Activated T-cell treated with anti-CD3 and anti-CD28 coated beads, Interleukin-2, amount 50 U/mL, for 4 hours (primary cell): ENCODE results near the gene SLC9A7. TPM values are rescaled to one million over a fixed set of nuclear protein-coding genes. Genes with fewer than 3 reads are reported as not detected.

Source experiments
- ATAC-seq, 2 donors: fragments of 200-7000 bp; cut with Tn5 transposase; one replicate each; pipeline ENCODE4 v1.10.0; 2021
- DNase-seq: peaks from one replicate; pipeline ENCODE4 v3.0.0-alpha.2; 2020
- H3K27me3 Mint-ChIP-seq: one replicate; pipeline ENCODE4 v1.8.0; 2021; ENCODE audit warnings: low read depth, mixed read lengths
- H3K36me3 Mint-ChIP-seq: one replicate; pipeline ENCODE4 v1.8.0; 2022; ENCODE audit warnings: mixed read lengths; ENCODE audit not compliant: insufficient read depth
- H3K4me1 Mint-ChIP-seq: one replicate; pipeline ENCODE4 v1.8.0; 2021; ENCODE audit warnings: low read depth, mixed read lengths
- H3K4me3 Mint-ChIP-seq: one replicate; pipeline ENCODE4 v1.8.0; 2021; ENCODE audit warnings: mild to moderate bottlenecking, moderate library complexity, mixed read lengths
- H3K9me3 Mint-ChIP-seq: one replicate; pipeline ENCODE4 v1.8.0; 2021; ENCODE audit warnings: mixed read lengths
- total RNA-seq, 3 donors: library from RNA; stranded (reverse); gene quantifications; one replicate each; pipeline ENCODE4 v1.2.1, GENCODE V29; 2021

The SLC9A7 gene
- total RNA-seq, 3 donors from 2014 or later, result 10.4 to 21.0 (median 16.0) TPM

GRCh38 chrX:46559062-46559461, 199.9 kb downstream of the SLC9A7 start:
- Mint-ChIP-seq H3K36me3 (no peaks in the 10 kb centered on the region), H3K27me3 (no peaks in the 10 kb centered on the region), H3K9me3 (no peaks in the 10 kb centered on the region), H3K4me1 (peaks cover 9% of the 10 kb centered on the region), H3K4me3 (no peak overlapping the region)
- ATAC-seq (no peak), DNase-seq (no peak)

GRCh38 chrX:46554942-46555341, 204.0 kb downstream of the SLC9A7 start:
- ATAC-seq, result no peak
- Mint-ChIP-seq H3K9me3 (no peaks in the 10 kb centered on the region), H3K36me3 (peaks cover 2% of the 10 kb centered on the region), H3K27me3 (no peaks in the 10 kb centered on the region), H3K4me3 (no peak overlapping the region), H3K4me1 (no peaks in the 10 kb centered on the region)
- no peak for DNase-seq

GRCh38 chrX:46553935-46554334, 205.0 kb downstream of the SLC9A7 start:
- H3K4me3 Mint-ChIP-seq, result no peak overlapping the region
- DNase-seq (no peak), ATAC-seq (no peak)
- H3K27me3 Mint-ChIP-seq, result no peaks in the 10 kb centered on the region
- H3K4me1 Mint-ChIP-seq, result peaks cover 2% of the 10 kb centered on the region
- H3K9me3 Mint-ChIP-seq, result no peaks in the 10 kb centered on the region
- H3K36me3 Mint-ChIP-seq, result peaks cover 5% of the 10 kb centered on the region

- no peak for DNase-seq
- H3K27me3 Mint-ChIP-seq, result no peaks in the 10 kb centered on the region
- no peak for ATAC-seq
Measured at GRCh38 chrX:46551494-46552128, 207.3 kb downstream of the SLC9A7 start.

GRCh38 chrX:46549914-46550313, 209.0 kb downstream of the SLC9A7 start:
- H3K4me1 Mint-ChIP-seq, result peaks cover 11% of the 10 kb centered on the region
- H3K4me3 Mint-ChIP-seq, result no peak overlapping the region
- no peaks in the 10 kb centered on the region for H3K9me3 Mint-ChIP-seq

More at GRCh38 chrX:46551494-46552128, 207.3 kb downstream of the SLC9A7 start:
- Mint-ChIP-seq H3K36me3 (peaks cover 6% of the 10 kb centered on the region), H3K4me3 (no peak overlapping the region), H3K4me1 (peaks cover 6% of the 10 kb centered on the region), H3K9me3 (no peaks in the 10 kb centered on the region)

More at GRCh38 chrX:46549914-46550313, 209.0 kb downstream of the SLC9A7 start:
- ATAC-seq (no peak), DNase-seq (no peak)
- H3K36me3 Mint-ChIP-seq, result peaks cover 6% of the 10 kb centered on the region
- no peaks in the 10 kb centered on the region for H3K27me3 Mint-ChIP-seq

Other genes starting within 250 kb of the SLC9A7 start
- gene ZNF674, start 213.7 kb downstream of the SLC9A7 start, total RNA-seq, result under 1 TPM; 0.34 to 0.57 (median 0.53) TPM
- gene CHST7, start 185.4 kb downstream of the SLC9A7 start, total RNA-seq, result 10 to 100 TPM in 1 of 3 donors, 1 to 10 TPM in 2; 8.3 to 10.4 (median 9.6) TPM
- 1 to 10 TPM; 4.7 to 5.5 (median 4.9) TPM for gene RP2, start 77.9 kb upstream of the SLC9A7 start, total RNA-seq
- 1 to 10 TPM; 1.0 to 2.3 (median 1.2) TPM for gene JADE3, start 153.3 kb upstream of the SLC9A7 start, total RNA-seq